Large intestine (tissue), 3 donors: Measurements from ENCODE around the gene NDUFAF8. TPM values are rescaled to one million over a fixed set of nuclear protein-coding genes. Genes with fewer than 3 reads are reported as not detected.

Experiments
- DNase-seq, 2 donors: peaks; one replicate each; pipeline versions ENCODE4 v3.0.0 to v3.0.0-alpha.2; 2013
- H3K27ac ChIP-seq: one replicate; pipeline ENCODE4 v1.5.1; 2013; ENCODE audit warnings: low read length
- H3K27me3 ChIP-seq: 2 replicates; pipeline ENCODE4 v1.6.1; 2013; ENCODE audit warnings: low read length; ENCODE audit not compliant: control insufficient read depth, insufficient read depth
- H3K36me3 ChIP-seq: 2 replicates; pipeline ENCODE4 v1.6.1; 2013; ENCODE audit warnings: low read length; ENCODE audit not compliant: control insufficient read depth, insufficient read depth
- H3K4me1 ChIP-seq: one replicate; pipeline ENCODE4 v1.6.1; 2013; ENCODE audit warnings: low read length; ENCODE audit not compliant: control insufficient read depth, insufficient read depth
- H3K4me3 ChIP-seq: one replicate; pipeline ENCODE4 v1.5.1; 2013; ENCODE audit warnings: low read length
- H3K9me3 ChIP-seq: one replicate; pipeline ENCODE4 v1.6.1; 2013; ENCODE audit warnings: mild to moderate bottlenecking, low read depth, low read length, moderate library complexity; ENCODE audit not compliant: control insufficient read depth
- WGBS: methylation state at CpG from one replicate; pipeline ENCODE4 v1.1.5; 2013; ENCODE audit warnings: low lambda C conversion rate; ENCODE audit not compliant: insufficient coverage; 5-methylcytosine and 5-hydroxymethylcytosine counted together
- polyA plus RNA-seq: library from polyadenylated mRNA; unstranded; fragments of 120-200 nt; gene quantifications from one replicate; pipeline ENCODE4 v1.2.1, GENCODE V29; 2013

Gene NDUFAF8
- polyA plus RNA-seq, 1 donor = 42.6 TPM

- Histone ChIP-seq H3K27ac (no peak overlapping the region), H3K9me3 (peaks cover 5% of the 10 kb centered on the region), H3K27me3 (no peaks in the 10 kb centered on the region), H3K4me1 (peaks cover 3% of the 10 kb centered on the region), H3K36me3 (peaks cover 67% of the 10 kb centered on the region), H3K4me3 (no peak overlapping the region)
- WGBS = no CpG with 5 or more reads among the region's 23 CpGs
- DNase-seq = no peak
Observed at GRCh38 chr17:81286491-81287145, 47.5 kb downstream of the NDUFAF8 start.

DNA sequence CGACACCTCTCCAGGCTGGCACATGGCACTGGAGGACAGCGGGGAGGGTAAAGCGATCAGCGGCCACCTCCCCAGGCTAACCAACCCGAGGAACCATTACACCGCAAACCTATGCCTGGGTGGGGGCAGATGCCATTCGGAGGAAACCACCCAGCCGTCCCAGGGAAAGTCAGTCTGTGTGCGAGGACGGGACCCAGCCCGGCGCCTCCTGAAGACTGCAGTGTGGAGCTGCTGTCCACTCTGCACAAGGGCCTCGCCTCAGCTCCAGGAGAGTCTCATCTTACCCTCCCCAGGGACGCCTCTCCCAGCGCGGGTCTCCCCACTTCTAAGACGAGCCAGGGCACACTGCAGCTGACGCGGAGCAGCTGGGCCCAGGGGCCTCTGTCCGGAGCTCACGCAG, 48.0 kb downstream of the NDUFAF8 start:
- Histone ChIP-seq H3K4me1 (peaks cover 3% of the 10 kb centered on the region), H3K4me3 (no peak overlapping the region)
- 100% methylated on average over 1 of the region's 21 CpGs for WGBS

DNA sequence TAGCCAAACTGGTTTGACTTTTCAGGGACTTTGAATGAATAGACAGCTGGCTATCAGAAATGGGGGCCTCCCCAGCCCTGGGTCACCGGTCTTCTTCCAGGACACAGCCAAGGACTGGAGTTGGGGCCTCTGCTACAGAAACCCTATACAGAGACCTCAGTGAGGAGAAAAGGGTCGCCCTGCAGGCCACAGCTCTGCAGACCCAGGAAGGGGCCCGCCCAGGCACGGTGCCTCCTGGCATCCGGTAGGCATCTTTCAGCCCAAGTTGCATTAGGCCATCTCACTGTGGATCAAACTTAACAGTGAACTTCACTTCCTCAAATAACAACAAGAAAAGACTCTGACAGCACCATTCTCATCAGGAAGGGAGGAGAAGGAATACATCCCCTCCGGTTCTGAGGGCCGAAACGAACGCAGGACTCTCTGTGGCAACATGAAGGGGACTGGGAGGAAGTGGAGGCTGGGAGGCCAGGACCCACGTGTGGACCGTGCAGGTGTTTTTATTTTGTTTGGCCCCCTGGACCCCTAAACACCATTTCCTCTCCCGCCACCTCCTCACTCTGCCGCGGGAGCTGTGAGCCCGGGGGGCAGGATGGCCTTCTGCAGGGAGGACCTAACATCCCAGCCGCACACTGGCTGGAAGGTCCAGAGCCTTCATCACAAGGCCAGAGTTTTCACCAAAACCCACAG, 48.8 kb downstream of the NDUFAF8 start:
- Histone ChIP-seq H3K36me3 (peaks cover 55% of the 10 kb centered on the region), H3K4me1 (peaks cover 3% of the 10 kb centered on the region), H3K27me3 (no peaks in the 10 kb centered on the region), H3K27ac (no peak overlapping the region), H3K9me3 (no peaks in the 10 kb centered on the region), H3K4me3 (no peak overlapping the region)
- DNase-seq = no peak
- no CpG with 5 or more reads among the region's 16 CpGs for WGBS

More for the DNA sequence above, 48.0 kb downstream of the NDUFAF8 start:
- Histone ChIP-seq H3K27me3 (no peaks in the 10 kb centered on the region), H3K9me3 (peaks cover 3% of the 10 kb centered on the region), H3K27ac (no peak overlapping the region), H3K36me3 (peaks cover 62% of the 10 kb centered on the region)
- no peak for DNase-seq

GRCh38 chr17:81288715-81289114, 49.6 kb downstream of the NDUFAF8 start:
- H3K9me3 ChIP-seq = no peaks in the 10 kb centered on the region
- no peak overlapping the region for H3K27ac ChIP-seq
- WGBS = 90% methylated on average over 2 of the region's 8 CpGs
- H3K4me1 ChIP-seq = peaks cover 6% of the 10 kb centered on the region
- H3K27me3 ChIP-seq = no peaks in the 10 kb centered on the region
- H3K4me3 ChIP-seq = no peak overlapping the region
- DNase-seq = no peak
- peaks cover 48% of the 10 kb centered on the region for H3K36me3 ChIP-seq

GRCh38 chr17:81289627-81290026, 50.5 kb downstream of the NDUFAF8 start:
- Histone ChIP-seq H3K4me1 (peaks cover 6% of the 10 kb centered on the region), H3K4me3 (no peak overlapping the region), H3K27ac (no peak overlapping the region), H3K36me3 (peaks cover 42% of the 10 kb centered on the region), H3K9me3 (no peaks in the 10 kb centered on the region), H3K27me3 (no peaks in the 10 kb centered on the region)
- DNase-seq = no peak
- WGBS = no CpG with 5 or more reads among the region's 21 CpGs

DNA sequence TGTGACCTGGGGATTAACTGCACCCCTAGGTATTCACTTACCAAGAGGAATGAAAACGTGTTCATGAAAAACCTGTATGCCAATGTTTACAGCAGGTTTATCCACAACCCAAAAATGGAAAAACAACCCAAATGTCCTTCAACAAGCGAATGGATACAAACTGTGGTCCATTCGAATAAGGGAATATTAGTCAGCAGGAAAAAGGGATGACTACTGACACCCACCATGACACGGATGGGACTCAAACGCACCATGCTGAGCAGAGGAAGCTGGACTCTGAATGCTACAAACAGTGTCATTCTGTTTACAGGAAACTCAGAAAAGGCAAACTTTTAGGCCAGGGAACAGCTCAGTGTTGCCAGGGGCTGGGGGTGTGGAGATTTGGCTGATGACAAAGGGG, 51.1 kb downstream of the NDUFAF8 start:
- no peak for DNase-seq
- Histone ChIP-seq H3K4me3 (no peak overlapping the region), H3K9me3 (no peaks in the 10 kb centered on the region), H3K4me1 (peaks cover 6% of the 10 kb centered on the region), H3K27ac (no peak overlapping the region), H3K27me3 (no peaks in the 10 kb centered on the region), H3K36me3 (peaks cover 37% of the 10 kb centered on the region)
- no CpG with 5 or more reads among the region's 5 CpGs for WGBS

Other genes with a start within 250 kb of the NDUFAF8 start
- gene CHMP6, start 247.5 kb upstream of the NDUFAF8 start, polyA plus RNA-seq = 20.4 TPM
- 13.6 TPM for gene BAIAP2, start 204.2 kb upstream of the NDUFAF8 start, polyA plus RNA-seq
- 0.34 TPM for gene PVALEF, start 73.8 kb upstream of the NDUFAF8 start, polyA plus RNA-seq
- gene AATK, start 73.1 kb upstream of the NDUFAF8 start, polyA plus RNA-seq = 81.2 TPM
- gene CEP131, start 16.4 kb upstream of the NDUFAF8 start, polyA plus RNA-seq = 9.0 TPM
- 32.1 TPM for gene TEPSIN, start 263 bp upstream of the NDUFAF8 start, polyA plus RNA-seq
- 86.5 TPM for gene SLC38A10, start 56.0 kb downstream of the NDUFAF8 start, polyA plus RNA-seq
- 21.9 TPM for gene BAHCC1, start 156.1 kb downstream of the NDUFAF8 start, polyA plus RNA-seq